ENCODE results near the gene CLNK. TPM values are rescaled to one million over a fixed set of nuclear protein-coding genes. Genes with fewer than 3 reads are reported as not detected.

CLNK gene
- polyA plus RNA-seq, 3 donors = 0.52 to 1.5 (median 0.58) TPM

DNA sequence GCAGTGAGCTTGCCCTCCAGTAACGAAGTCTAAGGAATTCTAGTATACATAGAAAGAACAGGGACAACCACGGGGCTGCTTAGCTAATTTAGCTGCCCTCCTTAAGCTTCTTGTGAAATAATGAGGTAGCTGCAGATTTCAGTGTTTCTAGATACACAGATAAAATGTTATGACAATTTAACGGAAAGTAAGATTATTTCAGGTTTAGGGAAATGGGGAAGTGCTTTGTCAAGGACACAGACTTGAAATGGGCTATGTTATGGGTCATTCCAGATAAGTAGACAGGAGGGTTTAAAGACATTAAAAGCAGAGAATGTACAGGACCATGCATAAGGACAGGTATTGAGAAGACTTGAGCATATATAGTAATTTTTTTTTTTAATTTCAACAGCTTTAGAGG is 193.2 kb downstream of the CLNK start:
- DNase-seq (ENCODE audit: extremely low read depth in 1 of 11, low read depth in 9 of 11, low spot score in 4 of 11) = no peak

DNA sequence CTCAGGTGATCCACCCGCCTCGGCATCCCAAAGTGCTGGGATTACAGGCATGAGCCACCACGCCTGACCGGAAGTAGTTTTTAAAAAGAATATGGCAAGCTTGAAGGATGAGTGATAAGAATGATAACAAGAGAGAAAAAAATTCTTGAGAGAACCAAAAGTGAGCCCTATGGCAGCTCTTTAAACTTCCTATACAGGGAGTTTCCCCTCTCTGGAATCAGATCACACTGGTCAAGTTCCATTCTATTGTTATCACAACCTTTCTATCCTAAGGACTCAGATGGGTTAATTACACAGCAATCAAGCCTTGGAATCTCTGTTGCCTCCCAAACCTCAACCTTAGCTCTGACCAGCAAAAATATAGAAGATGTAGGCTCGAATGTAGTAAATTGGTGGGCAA is 193.6 kb downstream of the CLNK start:
- DNase-seq (ENCODE audit: extremely low read depth in 1 of 11, low read depth in 9 of 11, low spot score in 4 of 11) = no peak

DNA sequence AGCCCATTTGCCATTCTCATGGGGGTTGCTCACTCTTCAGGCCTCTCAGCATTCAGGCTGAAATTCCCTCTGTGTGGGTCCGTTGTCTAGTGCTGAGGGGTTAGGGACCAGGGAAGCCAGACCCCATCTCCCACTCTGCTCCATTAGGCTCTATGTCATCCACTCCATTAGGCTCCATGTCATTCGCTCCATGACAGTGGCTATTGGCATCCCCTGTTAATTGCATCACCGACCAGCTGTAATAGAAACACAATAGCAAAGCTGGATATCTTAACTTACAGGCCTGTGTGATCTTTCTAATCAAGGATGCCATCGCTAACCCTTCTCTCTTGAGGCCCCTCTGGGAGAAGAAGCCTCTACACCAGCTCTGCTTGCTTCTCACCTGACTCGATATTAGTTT is 201.7 kb downstream of the CLNK start:
- no peak for DNase-seq (ENCODE audit: extremely low read depth in 1 of 11, low read depth in 9 of 11, low spot score in 4 of 11)

DNA sequence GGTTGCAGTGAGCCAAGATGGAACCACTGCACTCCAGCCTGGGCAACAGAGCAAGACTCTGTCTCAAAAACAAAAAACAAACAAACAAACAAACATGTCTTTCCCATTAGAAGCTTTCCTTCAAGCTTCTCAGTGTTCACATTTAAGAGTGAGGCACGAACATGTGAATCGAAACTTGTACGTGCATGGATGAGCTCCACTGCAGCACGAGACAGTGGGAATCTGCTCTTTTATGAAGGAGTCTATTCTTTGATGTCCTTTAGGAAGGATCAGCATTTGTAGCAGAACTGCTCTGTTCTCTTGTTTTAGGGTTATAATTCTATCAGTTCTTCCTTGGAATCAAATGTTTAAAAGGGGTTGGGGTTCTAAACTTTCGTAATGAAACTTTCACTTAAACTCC is 204.0 kb downstream of the CLNK start:
- DNase-seq (ENCODE audit: extremely low read depth in 1 of 11, low read depth in 9 of 11, low spot score in 4 of 11) = no peak

DNA sequence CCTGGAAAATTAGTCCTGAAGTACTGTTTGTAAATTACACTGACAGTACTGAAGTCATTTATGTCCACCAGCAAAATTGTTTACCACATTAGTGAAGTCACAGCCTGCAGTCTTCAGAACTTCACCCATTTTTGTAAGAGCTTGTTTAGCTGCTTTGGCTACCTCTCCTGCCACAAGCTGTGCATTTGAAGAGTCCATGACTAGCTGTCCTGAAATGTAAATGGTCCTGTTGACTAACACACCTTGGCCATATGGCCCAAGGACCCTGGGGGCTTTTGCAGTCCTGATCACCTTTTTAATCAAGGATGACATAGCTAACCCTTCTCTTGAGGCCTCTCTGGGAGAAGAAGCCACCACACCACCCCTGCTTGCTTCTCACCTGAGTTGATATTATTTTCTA is 205.9 kb downstream of the CLNK start:
- no peak for DNase-seq (ENCODE audit: extremely low read depth in 1 of 11, low read depth in 9 of 11, low spot score in 4 of 11)

DNA sequence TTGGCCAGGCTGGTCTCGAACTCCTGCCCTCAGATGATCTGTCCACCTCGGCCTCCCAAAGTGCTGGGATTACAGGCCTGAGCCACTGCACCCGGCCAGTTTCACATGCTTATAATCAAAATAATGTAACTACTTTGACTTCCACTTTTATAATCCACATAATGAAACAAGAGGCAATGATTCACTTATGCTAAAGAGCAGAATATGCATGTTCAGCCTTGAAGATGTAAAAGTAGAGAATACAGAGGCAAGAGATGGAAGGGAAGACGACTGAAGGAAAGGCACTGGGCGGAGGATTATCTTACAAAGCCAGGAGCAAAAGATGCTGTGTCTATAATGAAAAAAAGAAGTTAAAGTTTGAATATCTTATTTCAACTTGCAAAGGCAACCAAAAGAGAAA is 214.1 kb downstream of the CLNK start:
- no peak for DNase-seq (ENCODE audit: extremely low read depth in 1 of 11, low read depth in 9 of 11, low spot score in 4 of 11)

DNA sequence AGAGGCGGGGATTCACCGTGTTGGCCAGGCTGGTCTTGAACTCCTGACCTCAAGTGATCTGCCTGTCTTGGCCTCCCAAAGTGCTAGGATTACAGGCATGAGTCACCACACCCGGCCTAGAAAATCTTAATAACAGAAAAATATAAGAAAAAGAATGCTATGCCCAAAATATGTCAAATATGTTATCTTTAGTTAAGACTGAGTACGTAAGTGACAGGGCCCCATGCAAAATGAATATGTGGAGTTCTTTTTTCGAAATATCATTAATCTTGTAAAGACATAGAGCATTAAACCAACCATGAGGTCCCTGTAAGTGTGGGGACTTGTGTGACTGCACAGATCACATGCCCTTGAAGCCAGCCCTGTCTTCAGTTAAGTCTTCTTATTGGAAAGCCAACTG is 218.4 kb downstream of the CLNK start:
- no peak for DNase-seq (ENCODE audit: extremely low read depth in 1 of 11, low read depth in 9 of 11, low spot score in 4 of 11)

DNA sequence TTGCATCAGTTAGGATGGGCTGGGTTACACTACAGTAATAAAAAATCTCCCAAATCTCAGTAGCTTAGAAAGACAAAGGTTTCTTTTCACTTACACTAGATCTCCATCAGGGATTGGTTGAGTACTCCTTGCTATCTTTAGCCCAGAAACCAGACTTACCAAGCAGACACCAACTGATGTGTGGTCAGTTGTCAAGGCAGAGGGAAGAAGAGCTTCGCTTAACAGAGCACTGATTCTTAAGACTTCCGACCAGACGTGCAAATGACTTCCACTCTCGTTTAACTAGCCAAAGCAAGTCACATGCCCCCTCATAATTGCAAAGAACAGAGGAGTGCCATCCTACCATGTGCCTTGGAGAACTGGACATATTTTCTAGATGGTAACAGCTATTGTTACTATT is 221.7 kb downstream of the CLNK start:
- DNase-seq (ENCODE audit: extremely low read depth in 1 of 11, low read depth in 9 of 11, low spot score in 4 of 11) = no peak

DNA sequence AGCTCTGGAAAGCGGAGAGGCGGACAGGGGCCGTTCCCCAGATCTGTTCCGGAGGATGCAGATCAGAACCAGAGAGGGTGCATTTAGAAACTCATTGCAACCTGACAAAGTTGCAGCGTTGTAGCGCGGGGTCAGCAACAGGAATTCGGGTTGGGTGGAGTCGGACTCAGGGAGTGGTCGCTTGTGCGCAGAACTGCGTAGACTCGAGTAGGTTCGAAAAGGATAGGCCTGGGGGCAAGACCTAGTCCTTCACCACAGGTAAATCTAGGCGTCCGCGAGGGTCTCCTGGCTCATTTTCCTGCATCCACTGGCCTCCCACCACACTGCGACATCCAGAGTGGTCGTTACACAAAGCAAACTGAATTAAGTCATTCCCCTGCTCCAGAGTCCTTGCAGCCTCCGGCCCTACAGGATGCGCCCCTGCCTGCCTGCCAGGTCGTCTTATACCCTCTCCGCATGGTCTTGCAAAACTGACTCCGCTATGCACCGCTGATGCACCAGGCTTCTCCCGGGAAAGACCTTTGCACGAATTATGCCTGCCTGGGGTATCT is 222.6 kb downstream of the CLNK start:
- DNase-seq (ENCODE audit: extremely low read depth in 1 of 11, low read depth in 9 of 11, low spot score in 4 of 11) = no peak

DNA sequence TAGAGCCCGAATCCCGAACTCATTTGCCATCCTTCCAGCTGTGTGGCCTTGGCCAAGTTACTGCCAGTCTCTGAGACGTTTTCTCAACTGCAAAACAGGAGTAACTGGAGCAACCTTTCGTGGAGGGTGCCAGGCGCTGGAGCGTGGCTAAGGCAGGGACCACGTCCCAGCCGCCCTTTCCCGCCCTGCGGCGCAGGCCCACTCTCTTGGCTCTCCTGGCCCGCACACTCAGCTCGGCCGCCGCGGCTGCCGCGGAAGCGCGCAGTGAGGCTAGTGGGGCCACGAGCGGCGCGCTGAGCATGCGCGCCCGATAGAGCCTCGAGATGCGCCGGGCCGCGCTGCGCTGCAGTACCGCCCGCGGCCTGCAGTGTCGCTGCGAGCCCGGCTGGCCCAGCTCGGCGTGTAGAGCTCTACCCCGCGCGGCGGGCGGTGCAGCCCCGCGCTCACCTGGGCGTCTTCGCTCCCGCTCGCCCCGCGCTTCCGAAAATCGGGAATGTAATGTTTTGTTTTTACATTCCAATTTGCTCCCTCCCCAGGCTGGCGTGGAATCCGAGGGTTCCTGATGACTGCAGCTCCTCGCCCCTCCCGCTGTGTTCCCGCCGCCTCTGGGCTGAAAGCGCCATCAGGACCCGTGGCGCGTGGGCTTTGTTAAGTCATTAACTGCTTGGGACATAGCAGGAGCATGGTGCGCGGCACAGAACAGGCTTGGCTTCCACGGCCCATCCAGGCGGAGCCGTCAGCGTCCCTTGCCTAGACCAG is 223.3 kb downstream of the CLNK start:
- peak; percentile 50 to 73 (median 67) for DNase-seq (ENCODE audit: extremely low read depth in 1 of 11, low read depth in 9 of 11, low spot score in 4 of 11)

DNA sequence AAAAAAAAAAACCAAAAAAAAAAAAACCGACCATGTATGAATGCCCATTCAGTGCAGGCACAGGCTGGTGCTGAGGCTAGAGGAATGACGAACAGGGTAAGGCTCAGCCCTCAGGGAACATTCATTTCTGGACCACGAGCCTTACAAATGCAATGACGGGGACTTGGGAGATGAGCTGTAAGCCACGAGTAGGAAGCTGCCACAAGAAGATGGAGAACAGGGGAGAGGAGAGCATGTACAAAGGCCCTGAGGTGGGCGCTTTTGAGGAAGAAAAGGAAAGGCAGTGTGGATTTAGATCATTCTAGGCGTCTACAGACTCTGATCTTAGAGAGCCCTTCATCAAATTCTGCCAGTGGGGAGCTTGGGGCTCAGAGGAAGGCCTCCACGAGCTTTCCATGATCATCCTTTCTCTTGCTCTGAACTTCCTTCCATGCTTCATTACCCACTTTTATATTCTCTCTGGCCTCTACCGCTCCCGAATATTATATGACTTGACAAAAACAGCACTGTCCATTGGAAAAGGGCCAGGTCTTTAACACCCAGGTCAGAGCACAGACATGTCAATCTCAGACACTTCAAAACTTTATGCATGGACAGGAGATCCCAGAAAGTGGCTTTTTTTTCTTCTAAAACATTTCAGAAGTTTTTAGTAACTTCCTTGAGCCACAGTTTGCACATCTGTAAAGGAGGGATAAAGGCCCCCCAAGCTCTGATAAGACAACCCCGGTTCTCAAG is 224.1 kb downstream of the CLNK start:
- no peak for DNase-seq (ENCODE audit: extremely low read depth in 1 of 11, low read depth in 9 of 11, low spot score in 4 of 11)

DNA sequence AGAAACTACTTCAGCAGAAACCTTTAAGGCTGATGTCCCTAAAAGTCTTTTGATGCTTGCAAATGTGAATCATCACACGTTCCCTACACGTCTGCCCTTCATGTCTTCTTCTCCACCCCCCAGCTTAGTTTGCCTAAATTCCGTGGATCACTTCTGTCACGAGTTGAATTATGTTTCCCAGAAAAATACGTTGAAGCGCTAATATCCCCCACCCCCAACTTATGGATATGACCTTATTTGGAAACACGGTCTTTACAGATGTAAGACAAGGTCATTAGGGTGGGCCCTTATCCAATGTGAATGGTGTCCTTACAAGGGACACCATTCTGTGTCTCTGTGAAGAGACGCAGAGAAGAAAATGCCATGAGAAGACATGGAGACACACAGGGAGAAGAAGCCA is 225.3 kb downstream of the CLNK start:
- no peak for DNase-seq (ENCODE audit: extremely low read depth in 1 of 11, low read depth in 9 of 11, low spot score in 4 of 11)

DNA sequence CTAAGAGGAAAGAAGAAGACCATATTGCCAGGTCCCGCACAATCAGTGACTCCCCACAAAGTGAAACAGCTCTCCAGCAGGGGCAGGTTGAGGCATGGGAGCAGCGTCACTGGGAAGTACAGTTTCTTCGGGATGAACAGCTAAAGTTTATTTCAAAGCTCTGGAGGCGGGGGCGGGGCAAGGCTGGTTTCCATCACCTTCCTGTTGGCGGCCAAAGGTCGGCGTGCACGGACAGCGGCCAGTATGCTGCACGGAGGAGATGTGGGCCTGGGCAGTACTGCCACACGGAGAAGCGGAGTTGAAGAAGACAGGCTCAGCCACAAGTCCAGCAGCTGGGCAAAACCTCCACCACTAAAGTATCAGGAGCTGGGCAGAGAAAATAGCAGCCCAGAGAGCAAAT is 226.4 kb downstream of the CLNK start:
- no peak for DNase-seq (ENCODE audit: extremely low read depth in 1 of 11, low read depth in 9 of 11, low spot score in 4 of 11)

DNA sequence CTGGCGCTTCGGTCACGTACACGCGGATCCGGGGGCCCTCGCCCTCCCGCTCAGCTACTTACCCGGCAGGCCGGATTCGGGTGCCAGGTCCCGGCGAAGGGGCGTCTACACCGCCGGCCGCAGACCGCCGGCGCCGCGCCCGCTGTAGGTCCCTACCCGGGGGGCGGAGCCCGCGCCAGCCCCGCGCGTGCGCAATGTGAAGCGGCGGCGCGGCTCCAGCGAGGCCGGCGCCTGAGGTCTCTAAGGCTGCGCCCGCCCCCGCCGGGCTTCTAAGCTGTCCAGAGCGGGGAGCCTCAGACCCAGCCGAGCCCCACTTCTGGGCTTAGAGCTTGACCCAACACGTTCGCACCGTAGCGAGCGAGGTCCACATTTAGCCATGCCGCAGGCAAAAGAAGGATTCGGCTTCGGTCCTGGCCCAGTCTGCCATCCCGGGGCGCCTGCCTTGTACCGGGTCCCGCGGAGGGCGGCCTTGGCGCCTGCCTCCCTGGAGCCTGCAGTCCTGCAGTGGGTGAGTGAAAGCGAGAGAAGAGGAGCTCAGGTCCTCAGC is 227.2 kb downstream of the CLNK start, which contains the start of gene ZNF518B:
Gene ZNF518B (minus strand): TSS at position 172 of the 547 bp plus-strand sequence. CDS start 11,098 bp downstream, outside the sequence.
- DNase-seq (ENCODE audit: extremely low read depth in 1 of 11, low read depth in 9 of 11, low spot score in 4 of 11) = peak in 10 of 11 donors; percentile 41 to 77 (median 66)

DNA sequence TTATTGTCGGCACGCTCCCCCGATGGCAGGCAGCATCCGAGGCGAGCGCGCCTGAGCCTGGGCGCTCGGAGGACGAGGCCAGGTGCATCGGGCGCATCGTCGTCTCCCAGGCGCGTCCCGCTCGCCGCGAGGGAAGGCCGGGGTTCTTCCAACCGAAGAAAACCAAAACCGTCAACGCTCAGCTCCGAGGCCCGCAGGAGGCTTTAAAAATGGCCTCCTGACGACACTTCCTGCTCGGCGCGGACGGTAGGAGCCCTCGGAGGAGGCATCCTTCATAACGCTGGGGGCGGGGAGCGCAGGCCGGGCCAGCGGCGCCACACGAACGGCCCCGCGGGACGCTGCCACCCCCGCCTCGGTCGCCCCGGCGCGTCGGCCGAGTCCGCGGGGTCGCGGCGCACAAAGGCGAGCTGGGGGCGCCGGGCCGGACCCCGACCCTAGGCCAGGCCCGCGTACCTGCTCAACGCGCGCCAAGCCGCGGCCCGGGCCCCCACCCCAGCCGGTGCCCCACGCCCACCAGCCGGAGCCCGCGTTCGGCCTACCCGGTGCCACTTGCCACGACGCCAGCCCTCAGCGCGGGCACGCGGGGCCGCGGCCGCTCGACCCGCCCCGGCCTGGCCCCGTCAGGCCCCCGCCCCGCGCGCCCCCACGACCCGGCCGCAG is 227.8 kb downstream of the CLNK start:
- peak in 8 of 11 donors; percentile 15 to 49 (median 38) for DNase-seq (ENCODE audit: extremely low read depth in 1 of 11, low read depth in 9 of 11, low spot score in 4 of 11)

DNA sequence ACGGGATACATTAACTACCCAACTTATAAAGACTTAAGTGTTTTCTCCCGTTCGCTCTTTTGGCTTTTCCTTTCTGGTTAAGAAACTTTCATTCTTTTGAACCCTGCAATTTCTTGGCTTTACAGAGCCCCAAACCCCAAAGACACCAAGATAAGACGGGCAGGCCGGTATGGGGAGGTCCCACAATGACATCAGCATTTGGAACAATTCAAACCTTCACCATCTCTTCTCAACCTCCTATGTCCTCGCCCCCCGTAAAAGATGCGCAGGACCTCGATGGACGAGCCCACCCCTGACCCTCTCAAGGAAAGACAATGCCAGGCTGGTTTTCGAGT is 228.3 kb downstream of the CLNK start:
- no peak for DNase-seq (ENCODE audit: extremely low read depth in 1 of 11, low read depth in 9 of 11, low spot score in 4 of 11)

DNA sequence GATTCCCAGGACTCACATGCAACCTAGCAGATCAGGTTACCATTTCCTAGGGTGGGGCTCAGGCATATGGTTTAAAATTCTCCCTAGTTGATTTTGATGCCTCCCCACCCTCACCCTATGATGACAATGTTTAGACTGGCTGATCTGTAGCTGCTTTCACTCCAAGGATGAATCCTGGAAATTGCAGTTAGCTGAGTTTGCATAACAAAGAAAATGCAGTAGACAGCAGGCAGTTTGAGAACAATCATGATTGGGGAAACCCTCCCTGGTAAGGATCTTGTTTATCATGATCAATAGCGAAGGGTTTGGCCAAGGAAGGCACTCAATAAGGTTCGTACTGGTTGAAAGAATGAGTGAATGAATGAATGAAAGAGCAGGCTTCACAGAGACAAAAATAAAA is 229.4 kb downstream of the CLNK start:
- no peak for DNase-seq (ENCODE audit: extremely low read depth in 1 of 11, low read depth in 9 of 11, low spot score in 4 of 11)

DNA sequence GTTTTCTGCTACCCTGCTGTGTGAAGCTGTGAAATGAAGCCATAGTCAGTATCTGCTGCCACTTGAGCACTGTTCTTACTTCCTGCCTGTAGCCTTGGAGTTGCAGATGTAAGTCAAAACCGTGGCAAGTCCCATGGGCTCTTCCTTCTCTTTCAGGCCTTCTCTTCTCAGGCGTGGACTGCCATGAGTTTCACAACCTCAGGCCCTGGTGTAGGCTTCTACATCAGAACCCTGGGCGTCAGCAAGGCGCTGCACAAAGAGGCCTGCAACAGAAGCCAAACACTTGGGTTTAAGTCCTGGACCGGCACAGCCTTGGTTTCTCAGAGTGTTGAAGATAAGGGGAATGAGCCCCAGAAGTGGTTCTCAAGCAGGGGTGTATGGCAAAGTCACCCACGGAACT is 229.8 kb downstream of the CLNK start:
- no peak for DNase-seq (ENCODE audit: extremely low read depth in 1 of 11, low read depth in 9 of 11, low spot score in 4 of 11)

DNA sequence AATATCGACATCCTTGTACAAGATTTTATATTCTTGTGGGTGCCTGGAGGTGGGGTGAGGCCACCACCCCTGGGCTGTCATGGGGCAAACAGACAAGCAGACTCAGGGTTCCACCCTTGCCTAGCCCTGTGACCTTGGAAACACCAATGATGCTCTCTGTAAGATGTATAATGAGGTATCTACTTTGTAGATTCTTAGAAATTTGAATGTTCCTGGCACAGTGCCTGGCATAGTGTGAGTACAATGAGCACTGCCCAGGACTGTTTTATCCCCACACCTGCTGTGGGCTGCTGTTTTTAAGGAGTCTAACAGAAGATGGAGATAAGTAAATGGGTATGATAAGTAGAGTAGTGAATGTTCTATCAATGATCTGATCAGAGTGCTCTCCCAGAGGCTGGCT is 230.4 kb downstream of the CLNK start:
- DNase-seq (ENCODE audit: extremely low read depth in 1 of 11, low read depth in 9 of 11, low spot score in 4 of 11) = no peak

DNA sequence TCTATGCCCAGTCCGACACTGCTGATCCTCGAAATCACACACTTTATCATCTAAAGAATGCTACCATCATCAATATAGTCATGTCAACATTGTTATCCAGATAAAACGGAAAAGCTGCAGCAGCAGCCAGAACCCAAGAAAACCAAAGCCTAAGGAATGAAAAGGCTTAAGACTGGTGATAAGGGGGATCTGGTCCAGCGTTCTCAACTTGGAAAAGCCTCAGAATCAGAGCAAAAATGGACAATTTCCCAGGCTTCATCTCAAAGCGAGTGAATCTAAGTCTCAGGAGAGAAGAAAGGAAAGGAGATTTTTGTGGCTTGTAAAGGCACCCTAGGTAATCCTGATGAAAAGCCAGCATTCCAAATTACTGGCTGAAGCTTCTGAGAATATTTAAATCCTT is 235.6 kb downstream of the CLNK start:
- DNase-seq (ENCODE audit: extremely low read depth in 1 of 11, low read depth in 9 of 11, low spot score in 4 of 11) = no peak

All from renal cortex interstitium (tissue), 11 donors.